ENCODE data around the gene UBE2D2. TPM values are rescaled to one million over a fixed set of nuclear protein-coding genes. Genes with fewer than 3 reads are reported as not detected.
A peak's percentile ranks its signal among the peaks of the same experiment; 100 is the strongest.
"Not testable (repeated sequence)": the region's sequence is repeated elsewhere in the genome, so short reads cannot be mapped to it uniquely, and the experiment has no call there.

UBE2D2 gene
- total RNA-seq, 1 donor from 2014 or later: 116 TPM

DNA sequence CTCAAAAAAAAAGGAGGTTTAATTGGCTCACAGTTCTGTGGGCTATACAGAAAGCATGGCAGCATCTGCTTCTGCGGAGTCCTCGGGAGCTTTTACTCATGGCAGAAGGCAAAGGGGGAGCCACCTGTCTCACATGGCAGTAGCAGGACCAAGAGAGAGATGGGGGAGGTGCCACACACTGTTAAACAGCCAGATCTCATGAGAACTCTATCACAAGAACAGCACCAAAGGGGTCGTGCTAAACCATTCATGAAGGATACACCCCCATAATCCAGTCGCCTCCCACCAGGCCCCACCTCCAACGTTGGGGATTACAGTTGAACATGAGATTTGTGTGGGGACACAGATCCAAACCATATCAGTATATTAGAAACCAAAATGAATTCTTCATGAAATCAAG is 58.7 kb downstream of the UBE2D2 start:
- DNase-seq (ENCODE audit: missing footprints): no peak
- no peak for ATAC-seq
- intact Hi-C loops (cut with DNase I): no loop called here

DNA sequence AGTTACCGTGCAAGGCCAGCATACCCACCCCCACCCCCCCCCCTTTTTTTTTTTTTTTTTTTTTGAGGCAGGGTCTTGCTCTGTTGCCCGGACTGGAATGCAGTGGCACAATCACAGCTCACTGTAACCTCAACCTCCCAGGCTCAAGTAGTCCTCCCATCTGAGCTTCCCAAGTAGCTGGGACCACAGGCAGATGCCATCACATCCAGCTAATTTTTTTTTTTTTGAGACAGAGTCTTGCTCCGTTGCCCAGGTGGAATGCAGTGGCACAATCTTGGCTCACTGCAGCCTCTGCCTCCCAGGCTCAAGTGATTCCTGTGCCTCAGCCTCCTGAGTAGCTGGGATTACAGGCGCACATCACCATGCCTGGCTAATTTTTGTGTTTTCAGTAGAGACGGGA is 64.3 kb downstream of the UBE2D2 start:
- ATAC-seq; DNase-seq (ENCODE audit: missing footprints); intact Hi-C loops (cut with DNase I): not testable (repeated sequence)

- intact Hi-C loops (cut with DNase I): loop anchor here (10.0 kb wide), 1 partner anchor 214 kb away; no protein-coding TSS in a partner anchor
- DNase-seq (ENCODE audit: missing footprints): no peak
- ATAC-seq: no peak
Measured at GRCh38 chr5:139630855-139631254, 69.7 kb downstream of the UBE2D2 start.

DNA sequence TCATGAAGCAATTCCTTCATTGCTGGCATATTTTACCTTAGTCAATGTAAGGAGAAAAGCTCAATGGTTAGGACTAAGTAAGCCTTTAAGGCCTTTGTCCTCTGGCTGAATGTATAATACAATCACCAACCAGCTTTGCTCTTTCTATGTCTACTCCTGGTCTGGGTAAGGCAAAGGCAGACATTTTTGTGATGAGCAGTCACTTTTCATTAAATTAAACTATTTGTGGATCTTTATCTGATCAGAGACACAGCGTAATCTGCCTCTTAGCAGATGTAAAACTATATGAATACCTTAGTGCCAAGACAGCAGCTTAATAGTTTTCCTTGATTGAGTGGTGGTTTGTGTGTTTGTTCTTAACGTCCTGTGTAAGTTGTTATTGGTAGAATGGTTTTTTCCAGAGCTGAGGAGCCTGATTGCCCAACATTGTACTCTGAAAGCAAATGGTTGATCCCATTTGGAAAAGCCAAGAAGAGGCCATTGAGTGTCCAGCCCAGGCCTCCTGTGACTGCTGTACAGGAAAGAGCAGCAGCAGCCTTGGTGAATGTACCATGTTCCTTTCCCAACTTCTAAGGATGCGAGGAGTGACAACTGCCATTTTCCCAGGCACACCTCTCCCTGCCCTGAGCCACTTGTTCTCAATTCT is 70.5 kb downstream of the UBE2D2 start:
- intact Hi-C loops (cut with DNase I): loop anchor here (10.0 kb wide), 1 partner anchor 213 kb away; no protein-coding TSS in a partner anchor
- DNase-seq (ENCODE audit: missing footprints): no peak
- no peak for ATAC-seq

- intact Hi-C loops (cut with DNase I): loop anchor here (10.0 kb wide), 1 partner anchor 211 kb away; no protein-coding TSS in a partner anchor
- DNase-seq (ENCODE audit: missing footprints) (peak; percentile 82), ATAC-seq (peak; percentile 20)
Measured at GRCh38 chr5:139633295-139634027, 72.3 kb downstream of the UBE2D2 start.

- ATAC-seq: no peak
- intact Hi-C loops (cut with DNase I): loop anchor here (10.0 kb wide), 1 partner anchor 211 kb away; no protein-coding TSS in a partner anchor
- DNase-seq (ENCODE audit: missing footprints): no peak
Measured at GRCh38 chr5:139634028-139634325, 72.8 kb downstream of the UBE2D2 start.

GRCh38 chr5:139634541-139634940 is 73.4 kb downstream of the UBE2D2 start:
- intact Hi-C loops (cut with DNase I): loop anchor here (10.0 kb wide), 1 partner anchor 210 kb away; no protein-coding TSS in a partner anchor
- DNase-seq (ENCODE audit: missing footprints): no peak
- ATAC-seq: no peak

DNA sequence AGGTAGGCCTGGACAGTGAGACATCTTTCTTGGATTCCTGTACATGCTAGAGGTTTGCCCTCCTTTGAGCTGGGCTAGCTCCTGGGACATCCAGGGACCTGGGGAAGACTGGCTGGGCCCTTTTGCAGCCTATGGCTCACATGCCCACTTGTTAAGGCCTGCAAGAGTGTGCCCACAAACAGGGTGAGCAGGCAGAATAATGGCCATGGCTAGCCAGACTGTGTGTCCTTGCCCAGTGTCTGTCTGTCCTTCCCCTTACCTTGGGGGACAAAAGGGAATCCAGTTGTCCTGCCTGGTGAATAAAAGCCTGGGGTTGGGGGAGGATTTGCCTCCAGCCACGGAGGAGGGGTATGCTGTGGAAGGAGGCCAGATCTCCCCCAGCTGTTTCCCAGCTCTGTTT is 74.1 kb downstream of the UBE2D2 start:
- intact Hi-C loops (cut with DNase I): loop anchor here (1.0 to 10.0 kb wide), 3 partner anchors 55 to 210 kb away; no protein-coding TSS in a partner anchor
- no peak for DNase-seq (ENCODE audit: missing footprints)
- ATAC-seq: no peak

DNA sequence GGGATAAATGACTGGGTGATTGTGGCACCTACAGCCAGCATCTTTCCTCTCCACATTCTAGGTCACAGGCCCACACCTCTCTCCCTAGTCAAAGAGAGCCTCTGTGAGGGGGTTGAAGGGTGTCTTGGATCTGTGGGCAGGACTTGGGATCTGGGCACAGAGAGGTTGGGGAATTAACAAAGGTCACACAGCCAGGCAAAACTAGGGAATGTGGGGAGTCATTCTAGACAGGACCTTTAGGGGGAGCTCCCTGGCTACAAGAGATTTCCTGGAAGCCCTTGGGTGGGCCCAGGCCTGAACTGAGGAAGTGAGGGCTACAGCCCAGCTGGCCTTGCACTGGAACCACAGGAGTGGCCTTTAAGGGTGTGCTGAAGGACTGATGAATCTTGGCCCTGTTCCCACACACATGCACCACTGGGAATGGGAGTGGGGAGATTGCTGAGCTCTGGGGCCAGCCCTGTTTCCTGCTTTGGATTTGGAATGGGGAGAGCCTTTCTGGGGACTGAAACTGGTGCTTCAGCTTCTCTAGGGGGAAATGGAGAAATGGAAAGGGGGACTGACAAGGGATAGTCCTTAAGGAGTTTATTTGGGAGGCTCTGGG is 74.6 kb downstream of the UBE2D2 start:
- intact Hi-C loops (cut with DNase I): loop anchor here (1.0 to 10.0 kb wide), 4 partner anchors 35 to 209 kb away; no protein-coding TSS in a partner anchor
- DNase-seq (ENCODE audit: missing footprints) (peak; percentile 92), ATAC-seq (peak; percentile 74)

DNA sequence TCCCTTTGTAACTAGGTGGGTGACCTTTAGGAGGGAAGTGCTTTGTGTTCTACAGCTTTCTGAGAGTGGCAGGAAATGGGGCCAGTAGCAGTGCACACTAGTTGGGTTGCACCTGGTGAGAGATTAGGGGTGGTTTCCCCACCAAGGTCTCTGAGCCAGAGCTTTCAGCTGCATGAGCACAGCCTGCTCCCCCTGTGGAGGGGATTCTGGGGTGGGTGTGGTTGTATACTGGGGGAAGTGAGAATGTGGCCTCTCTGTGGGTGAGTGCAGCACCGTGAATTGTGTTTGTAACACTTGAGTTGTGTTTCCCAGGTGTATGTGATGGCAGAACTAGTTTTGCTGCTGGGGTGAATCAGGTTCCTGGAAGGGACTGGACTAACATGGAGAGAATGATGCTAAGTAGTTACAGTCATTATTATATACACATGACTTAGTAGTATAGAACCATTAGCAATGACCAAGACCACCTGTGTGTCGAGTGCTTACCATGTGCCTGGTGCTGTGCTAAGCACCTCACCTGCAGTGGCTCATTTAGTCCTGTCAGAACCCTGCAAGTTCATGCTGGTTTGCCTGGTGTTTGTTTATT is 75.2 kb downstream of the UBE2D2 start:
- ATAC-seq: no peak
- intact Hi-C loops (cut with DNase I): loop anchor here (2.0 to 10.0 kb wide), 2 partner anchors 35 to 209 kb away; no protein-coding TSS in a partner anchor
- DNase-seq (ENCODE audit: missing footprints): no peak

DNA sequence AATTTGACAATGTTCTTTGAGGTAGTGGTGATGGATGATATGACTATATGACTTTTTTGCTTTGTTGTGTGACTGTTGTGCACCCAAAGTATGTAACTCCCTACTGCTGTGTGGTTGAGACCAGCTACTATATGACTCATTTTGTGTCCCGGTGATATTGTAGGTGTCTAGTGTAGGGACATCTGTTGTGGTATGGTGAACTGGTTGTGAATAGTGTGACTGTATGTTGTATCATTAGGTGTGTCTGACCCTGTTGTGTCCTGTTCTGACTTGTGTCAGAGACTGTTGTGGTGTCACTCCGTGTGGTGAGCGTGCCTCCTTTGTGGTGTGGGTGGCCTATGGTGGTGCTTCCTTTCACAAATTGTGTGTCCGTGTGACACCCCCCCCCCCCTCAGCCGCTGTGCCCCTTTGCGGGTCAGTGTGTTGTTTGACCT is 75.9 kb downstream of the UBE2D2 start:
- intact Hi-C loops (cut with DNase I): loop anchor here (2.0 to 10.0 kb wide), 2 partner anchors 34 to 208 kb away; no protein-coding TSS in a partner anchor
- ATAC-seq (no peak), DNase-seq (ENCODE audit: missing footprints) (no peak)

DNA sequence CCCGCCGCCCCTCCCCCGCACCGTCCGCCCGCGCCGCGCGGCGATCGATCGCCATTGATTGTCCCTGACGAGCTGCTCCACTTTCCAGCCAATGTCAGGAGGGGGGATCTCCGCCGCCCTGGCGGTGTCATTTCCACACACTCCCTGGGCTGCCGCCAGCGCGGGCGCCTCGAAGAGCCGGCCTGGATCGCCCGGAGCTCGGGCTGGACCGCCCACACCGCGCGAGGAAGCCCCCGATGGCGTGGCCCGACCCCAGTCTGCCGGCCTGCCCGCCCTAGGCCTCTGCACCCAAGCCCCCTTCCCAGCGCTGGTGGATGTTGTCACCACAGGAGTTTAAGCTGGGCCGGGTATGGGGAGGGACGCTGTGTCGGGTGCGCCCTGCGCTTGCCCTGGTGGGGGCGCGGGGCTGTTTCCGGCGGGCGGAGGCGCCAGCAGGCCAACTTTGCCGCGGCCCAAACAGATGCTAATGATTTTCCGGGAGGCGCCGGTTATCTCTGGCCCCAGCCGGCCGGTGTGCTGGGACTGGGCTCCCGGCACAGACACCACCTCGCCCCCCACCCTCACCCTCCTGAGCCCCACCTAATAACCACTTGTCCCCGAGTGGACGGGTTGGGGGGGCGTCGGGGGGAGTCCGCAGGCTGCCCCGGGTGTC is 76.4 kb downstream of the UBE2D2 start:
- ATAC-seq: peak; percentile 82
- DNase-seq (ENCODE audit: missing footprints): peak; percentile 92
- intact Hi-C loops (cut with DNase I): loop anchor here (1.0 to 10.0 kb wide), 3 partner anchors 11 to 207 kb away; partner anchors contain the start of gene CXXC5

DNA sequence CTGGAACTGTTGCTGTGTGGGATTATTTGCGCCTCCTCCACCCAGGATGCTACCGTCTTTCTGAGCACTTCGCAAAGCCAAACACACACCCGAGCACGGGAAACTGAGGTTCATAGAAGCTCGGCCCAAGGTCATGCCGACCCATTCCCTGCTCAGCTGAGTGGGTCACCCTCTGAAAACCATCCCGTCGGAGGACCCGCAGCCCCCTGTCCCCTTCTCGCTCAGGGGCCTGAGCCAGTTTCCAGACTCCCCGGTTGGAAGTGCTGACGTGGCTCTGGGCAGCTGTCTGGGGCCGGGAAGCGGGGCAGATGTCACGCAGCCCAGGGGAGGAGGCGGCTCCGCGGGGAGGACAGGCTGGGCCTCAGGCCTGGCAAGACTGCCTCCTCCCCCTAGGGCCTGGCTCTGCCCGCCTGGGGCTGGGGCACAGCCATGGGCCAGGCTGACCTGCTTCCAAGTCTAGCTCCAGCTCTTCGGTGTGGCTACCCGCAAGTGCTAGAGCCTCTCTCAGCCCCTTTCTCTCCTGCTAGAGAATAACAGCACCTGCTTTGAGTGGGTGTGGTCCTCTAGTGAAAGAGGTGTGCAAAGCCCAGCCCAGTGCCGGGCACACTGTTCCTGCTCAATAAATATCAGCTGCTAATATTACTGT is 77.1 kb downstream of the UBE2D2 start:
- DNase-seq (ENCODE audit: missing footprints) (peak; percentile 89), ATAC-seq (peak; percentile 78)
- intact Hi-C loops (cut with DNase I): loop anchor here (1.0 to 10.0 kb wide), 2 partner anchors 10 to 207 kb away; partner anchors contain the start of gene CXXC5

DNA sequence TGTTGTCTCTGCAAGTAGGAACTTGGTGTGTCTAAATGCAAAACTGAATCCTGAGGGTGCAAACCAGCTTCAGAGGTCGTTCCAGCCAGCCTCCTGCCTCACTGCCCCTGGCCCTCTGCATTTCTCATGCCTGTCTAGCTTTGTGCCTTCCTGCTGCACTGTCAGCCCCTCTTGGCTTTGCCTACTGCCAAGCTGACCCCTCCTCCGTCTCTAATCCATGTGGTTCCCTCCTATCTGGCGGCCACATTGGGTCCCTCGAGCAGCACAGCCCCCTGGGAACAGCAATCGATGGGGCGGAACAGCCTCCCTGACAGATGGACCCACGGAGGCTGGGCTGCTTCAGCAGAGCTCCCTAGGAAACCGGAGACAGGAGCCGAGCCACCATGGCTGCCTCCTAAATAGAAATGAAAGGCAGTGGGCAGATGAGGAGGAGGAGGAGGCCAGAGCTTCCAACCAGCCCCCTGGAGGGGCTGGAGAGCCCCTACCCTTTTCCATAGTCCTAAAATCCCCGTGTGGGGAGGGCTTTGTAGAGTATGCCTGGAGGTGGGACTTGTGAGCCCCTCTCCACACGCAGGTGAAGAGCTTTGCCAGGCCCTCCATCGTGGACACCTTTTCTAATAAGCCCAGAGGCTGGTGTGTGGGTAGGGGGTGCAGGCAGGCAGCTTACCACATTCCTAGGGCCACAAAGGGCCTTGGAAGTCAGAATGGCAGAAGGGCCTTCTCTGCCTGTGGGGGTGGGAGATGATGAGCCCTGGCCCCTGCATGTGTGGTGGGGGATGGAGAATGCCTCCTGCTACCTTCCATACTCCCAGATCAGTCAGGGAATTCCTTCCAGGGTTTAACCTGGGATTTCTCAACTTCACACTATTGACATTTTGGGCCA is 77.8 kb downstream of the UBE2D2 start:
- ATAC-seq: no peak
- DNase-seq (ENCODE audit: missing footprints): peak; percentile 42
- intact Hi-C loops (cut with DNase I): loop anchor here (1.0 to 10.0 kb wide), 2 partner anchors 9 to 206 kb away; partner anchors contain the start of gene CXXC5

- intact Hi-C loops (cut with DNase I): loop anchor here (10.0 kb wide), 1 partner anchor 205 kb away; no protein-coding TSS in a partner anchor
Measured at GRCh38 chr5:139639619-139640380, 78.7 kb downstream of the UBE2D2 start.

DNA sequence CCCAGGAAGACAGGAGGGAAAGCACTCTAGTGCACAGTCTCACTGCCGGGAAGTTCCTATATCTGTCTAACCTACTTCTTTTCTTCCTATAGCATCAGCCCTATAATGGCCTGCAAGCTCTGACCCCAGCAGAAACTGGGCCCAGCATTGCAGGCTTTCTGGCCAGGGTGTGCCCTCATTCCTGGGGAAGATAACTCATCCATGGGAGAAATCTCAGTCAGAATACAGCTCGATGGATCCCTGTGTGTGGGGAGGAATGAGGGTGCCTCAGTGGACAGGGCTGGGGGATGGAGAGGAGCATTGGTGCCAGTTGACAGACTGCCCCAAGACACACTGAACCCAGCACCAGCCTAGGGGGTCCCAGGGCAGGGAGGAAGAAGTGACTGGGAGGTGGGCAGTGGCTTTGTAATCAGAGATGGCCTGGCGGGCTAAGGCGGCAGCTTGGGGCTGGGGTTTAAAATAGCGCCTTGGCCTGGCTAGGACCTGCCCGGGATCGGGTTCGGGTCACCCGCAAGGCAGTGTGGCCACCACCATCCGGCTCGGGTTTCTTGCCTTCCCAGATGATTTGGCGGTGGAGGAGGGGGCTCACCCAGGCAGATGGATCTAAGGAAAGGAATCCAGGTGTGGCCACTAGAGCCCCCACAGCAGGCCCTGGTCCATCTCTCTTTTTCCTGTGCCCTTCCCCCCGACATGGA is 79.4 kb downstream of the UBE2D2 start:
- intact Hi-C loops (cut with DNase I): no loop called here
- ATAC-seq (no peak), DNase-seq (ENCODE audit: missing footprints) (peak; percentile 32)

More at GRCh38 chr5:139639619-139640380, 78.7 kb downstream of the UBE2D2 start:
- ATAC-seq: no peak
- DNase-seq (ENCODE audit: missing footprints): peak; percentile 70

Data from Right ventricle myocardium inferior (tissue), 1 donor.